HTR-8/SVneo (cell line): ENCODE measurements around the gene CTAG2.
A peak's percentile ranks its signal among the peaks of the same experiment; 100 is the strongest.
"Not testable (repeated sequence)": the region's sequence is repeated elsewhere in the genome, so short reads cannot be mapped to it uniquely, and the experiment has no call there.

Source experiments
- DNase-seq: peaks from one replicate; pipeline ENCODE4 v3.0.0; 2011; ENCODE audit warnings: low spot score, mixed read lengths; ENCODE audit not compliant: insufficient read length
- FAIRE-seq: peaks from 2 replicates; lab custom pipeline; 2011; peaks lifted over from hg19 to GRCh38; lab: Jason Lieb, UNC

The CTAG2 gene

GRCh38 chrX:154653413-154653812 lies at the start of gene CTAG2:
Gene CTAG2 (minus strand): TSS chrX:154653579. CDS start chrX:154653515, 64 bp downstream.
- DNase-seq, FAIRE-seq: not testable (repeated sequence)

GRCh38 chrX:154698630-154699248 lies 45.4 kb upstream of the CTAG2 start:
- DNase-seq: no peak
- no peak for FAIRE-seq

GRCh38 chrX:154696676-154697045 lies 43.3 kb upstream of the CTAG2 start:
- FAIRE-seq: no peak
- no peak for DNase-seq

GRCh38 chrX:154695911-154696675 lies 42.7 kb upstream of the CTAG2 start:
- peak; percentile 26 for DNase-seq
- no peak for FAIRE-seq

- FAIRE-seq (no peak), DNase-seq (no peak)
These were observed 40.0 kb upstream of the CTAG2 start for GRCh38 chrX:154693394-154693793.

DNA sequence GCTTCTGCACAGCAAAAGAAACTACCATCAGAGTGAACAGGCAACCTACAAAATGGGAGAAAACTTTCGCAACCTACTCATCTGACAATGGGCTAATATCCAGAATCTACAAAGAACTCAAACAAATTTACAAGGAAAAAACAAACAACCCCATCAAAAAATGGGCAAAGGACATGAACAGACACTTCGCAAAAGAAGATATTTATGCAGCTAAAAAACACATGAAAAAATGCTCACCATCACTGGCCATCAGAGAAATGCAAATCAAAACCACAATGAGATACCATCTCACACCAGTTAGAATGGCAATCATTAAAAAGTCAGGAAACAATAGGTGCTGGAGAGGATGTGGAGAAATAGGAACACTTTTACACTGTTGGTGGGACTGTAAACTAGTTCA lies 37.1 kb upstream of the CTAG2 start:
- DNase-seq, FAIRE-seq: not testable (repeated sequence)

DNA sequence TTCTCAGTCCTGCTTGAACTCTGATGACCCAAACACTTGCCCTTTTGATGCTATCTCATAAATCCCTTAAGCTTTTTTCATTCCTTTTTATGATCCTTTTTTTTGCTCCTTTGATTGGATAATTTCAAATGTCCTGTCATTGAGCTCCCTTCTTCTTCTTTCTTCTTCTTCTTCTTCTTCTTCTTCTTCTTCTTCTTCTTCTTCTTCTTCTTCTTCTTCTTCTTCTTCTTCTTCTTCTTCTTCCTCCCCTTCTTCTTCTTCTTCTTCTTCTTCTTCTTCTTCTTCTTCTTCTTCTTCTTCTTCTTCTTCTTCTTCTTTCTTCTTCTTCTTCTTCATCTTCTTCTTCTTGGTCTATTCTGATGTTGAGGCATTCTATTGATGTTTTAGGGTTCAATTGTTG lies 18.7 kb upstream of the CTAG2 start:
- FAIRE-seq, DNase-seq: not testable (repeated sequence)

- DNase-seq, FAIRE-seq: not testable (repeated sequence)
These were observed 17.5 kb upstream of the CTAG2 start for GRCh38 chrX:154670848-154671247.

DNA sequence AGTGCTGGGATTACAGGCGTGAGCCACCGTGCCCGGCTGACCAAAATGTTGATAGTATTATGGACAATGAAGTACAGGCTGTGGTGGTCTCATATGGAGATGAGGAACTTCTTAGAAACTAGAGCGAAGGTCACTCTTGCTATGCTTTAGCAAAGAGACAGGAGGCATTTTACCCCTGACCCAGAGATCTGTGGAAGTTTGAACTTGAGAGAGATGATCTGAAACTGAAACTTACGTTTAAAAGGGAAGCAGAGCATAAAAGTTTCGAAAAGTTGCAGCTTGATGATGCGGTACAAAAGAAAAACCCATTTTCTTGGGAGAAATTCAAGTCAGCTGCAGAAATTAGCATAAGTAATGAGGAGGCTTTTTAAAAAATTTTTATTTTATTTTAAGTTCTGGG lies 8.5 kb upstream of the CTAG2 start:
- DNase-seq (no peak), FAIRE-seq (no peak)

DNA sequence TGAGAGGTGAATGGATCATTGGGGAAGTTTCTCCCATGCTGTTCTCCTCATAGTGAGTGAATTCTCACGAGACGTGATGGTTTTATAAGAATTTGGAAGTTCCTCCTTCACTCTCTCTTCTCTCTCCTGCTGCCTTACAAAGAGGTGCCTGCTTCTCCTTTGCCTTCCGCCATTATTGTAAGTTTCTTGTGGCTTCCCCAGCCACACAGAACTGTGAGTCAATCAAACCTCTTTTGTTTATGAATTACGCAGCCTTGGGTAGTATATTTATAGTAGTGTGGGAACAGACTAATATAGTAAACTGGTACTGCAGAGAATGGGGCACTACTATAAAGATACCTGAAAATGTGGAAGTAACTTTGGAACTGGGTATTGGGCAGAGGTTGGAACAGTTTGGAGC lies 7.8 kb upstream of the CTAG2 start:
- FAIRE-seq (no peak), DNase-seq (no peak)

- no peak for DNase-seq
- FAIRE-seq: no peak
These were observed 7.2 kb upstream of the CTAG2 start for GRCh38 chrX:154660541-154660940.

DNA sequence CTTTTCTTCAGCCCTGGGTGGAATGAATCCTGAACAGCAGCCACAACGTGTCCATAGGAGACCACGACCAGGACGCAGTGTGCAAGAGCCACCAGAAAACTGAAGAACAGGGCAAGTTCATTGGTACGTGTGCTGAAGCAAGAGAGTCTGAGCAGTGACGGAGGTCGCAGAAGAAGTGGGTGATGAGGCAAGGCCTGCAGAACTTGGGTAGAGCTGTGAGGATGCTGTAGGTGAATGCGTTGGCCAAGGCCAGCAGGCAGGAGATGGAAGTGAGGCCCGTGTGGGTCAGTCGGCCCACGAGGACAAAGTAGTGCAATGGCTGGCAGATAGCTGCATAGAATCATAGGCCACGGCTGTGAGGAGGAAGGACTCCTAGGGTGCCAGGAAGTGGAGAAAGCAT lies 5.6 kb upstream of the CTAG2 start:
- DNase-seq (no peak), FAIRE-seq (no peak)

GRCh38 chrX:154658187-154658586 lies 4.8 kb upstream of the CTAG2 start:
- FAIRE-seq (no peak), DNase-seq (no peak)

GRCh38 chrX:154657226-154657805 lies 3.9 kb upstream of the CTAG2 start:
- no peak for DNase-seq
- FAIRE-seq: no peak

- DNase-seq (no peak), FAIRE-seq (no peak)
These were observed 2.4 kb upstream of the CTAG2 start for GRCh38 chrX:154655786-154656185.

DNA sequence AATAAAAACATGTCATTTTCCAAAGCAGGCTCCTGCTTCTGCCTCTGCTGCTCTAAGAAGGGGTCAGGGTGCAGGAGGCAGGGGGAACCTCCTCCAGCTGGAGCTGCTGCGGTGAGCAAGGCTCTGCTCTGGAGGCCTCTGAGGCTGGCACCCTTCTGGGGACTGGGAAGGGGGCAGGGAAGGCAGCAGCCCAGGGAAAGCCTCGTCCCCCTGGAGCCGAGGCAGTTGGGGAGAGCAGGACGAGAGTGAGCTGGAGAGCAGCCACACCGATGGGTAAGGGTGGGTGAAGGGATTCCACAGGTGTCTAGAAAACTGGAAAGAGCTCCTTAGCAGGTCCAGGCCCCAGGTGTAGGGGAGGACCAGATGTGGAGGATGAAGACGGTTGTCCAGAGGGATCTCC lies 2.0 kb upstream of the CTAG2 start:
- no peak for FAIRE-seq
- no peak for DNase-seq

DNA sequence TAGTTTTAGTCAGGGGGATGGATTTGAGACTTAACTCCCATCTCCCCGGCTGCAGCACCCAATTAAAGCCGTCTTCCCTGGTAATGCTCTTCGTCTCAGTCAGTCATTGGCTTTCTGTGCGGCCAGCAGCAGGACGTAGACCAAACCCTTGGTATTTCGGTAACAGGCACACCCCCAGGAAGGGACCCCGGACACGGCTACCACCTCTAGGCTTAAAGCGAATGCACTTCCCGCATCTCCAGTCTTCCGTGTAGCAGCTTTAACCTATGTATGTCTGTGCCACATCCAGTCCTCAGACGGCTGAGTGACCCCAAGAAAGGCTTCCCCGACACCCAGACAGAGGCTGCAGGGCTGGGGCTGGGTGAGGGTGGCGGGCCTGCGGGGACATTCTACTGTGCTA lies 1.5 kb upstream of the CTAG2 start:
- FAIRE-seq (no peak), DNase-seq (no peak)

DNA sequence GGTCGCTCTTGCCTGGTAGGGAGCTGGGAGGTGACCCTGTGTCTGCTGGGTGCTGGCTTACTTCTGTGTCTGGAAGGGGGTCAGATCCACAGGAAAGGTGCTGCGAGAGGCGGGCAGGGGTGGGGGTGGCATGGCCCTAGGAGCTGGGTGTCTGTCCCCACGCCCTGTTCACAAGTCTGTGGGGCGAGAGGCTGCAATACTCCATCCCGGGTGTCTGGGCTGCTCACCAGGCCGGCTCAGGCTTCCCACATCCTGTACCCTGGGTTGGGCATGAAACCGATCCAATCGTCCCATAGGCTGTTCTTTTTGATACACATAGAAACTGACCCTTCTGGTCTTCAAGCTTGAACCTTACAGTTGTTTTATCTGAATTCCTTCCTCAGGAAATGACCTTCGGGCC lies 993 bp upstream of the CTAG2 start:
- DNase-seq: no peak
- no peak for FAIRE-seq

GRCh38 chrX:154653048-154653401 lies 354 bp downstream of the CTAG2 start:
- FAIRE-seq (no peak), DNase-seq (no peak)

GRCh38 chrX:154652311-154653047 lies 900 bp downstream of the CTAG2 start:
- FAIRE-seq (no peak), DNase-seq (no peak)

DNA sequence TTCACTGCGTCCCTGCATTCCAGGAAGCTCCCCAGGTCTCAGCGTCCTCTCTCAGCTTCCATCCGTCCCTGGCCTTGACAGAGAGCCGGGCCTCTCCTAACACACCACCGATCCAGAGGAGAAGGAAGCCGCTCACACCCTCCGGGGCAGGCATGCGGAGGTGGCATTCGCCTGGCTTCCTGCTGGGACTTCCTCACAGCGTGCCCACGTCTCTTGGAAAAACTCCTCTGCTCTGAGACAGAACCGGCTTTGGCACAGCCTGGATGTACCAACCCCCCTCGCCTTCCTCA lies 3.2 kb downstream of the CTAG2 start:
- no peak for FAIRE-seq

More for the DNA sequence above, 3.2 kb downstream of the CTAG2 start:
- DNase-seq: no peak
